NCI-H1092 (cell line): Measurements from ENCODE around the gene GJA5.

Source experiments
- DNase-seq: peaks from one replicate; lab custom pipeline; 2025; lab: John Stamatoyannopoulos, UW

Gene GJA5

DNA sequence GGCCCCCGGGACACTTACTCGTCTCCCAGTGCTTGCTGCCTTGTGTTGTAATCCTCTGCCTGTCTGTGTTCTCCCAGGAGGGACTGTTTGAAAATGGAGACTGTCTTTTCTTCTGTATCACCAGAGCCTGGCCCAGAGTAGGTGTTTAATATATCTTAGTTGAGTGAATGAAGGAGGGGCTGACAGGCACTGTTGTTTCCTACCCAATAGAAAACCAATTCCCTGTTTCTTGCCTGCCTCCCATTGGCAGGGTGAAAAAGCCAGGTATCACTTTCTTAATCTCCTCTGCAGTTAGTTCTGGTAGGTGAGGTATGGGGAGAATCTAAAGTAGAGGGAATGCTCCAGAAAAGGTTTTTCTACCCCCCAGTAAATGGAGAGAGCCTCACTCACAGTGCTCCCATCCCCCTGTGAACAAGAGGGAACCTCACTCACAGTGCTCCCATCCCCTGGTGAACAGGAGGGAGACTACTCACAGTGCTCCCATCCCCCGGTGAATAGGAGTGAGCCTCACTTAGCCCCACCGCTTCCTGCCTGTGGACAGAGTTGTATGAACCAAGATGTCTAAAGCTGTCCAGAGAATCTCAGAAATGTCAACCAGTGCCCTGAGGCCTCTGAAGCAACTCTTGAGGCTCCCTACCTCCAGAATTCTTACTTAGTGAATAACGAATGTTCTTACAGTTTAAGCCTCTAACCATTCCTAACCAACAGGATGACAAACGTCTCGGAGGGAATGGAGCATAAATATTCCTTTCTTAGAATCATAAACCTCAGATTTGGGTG, at the start of gene GJA5:
GJA5 (minus strand) TSS at position 122 of the 780 bp plus-strand sequence. CDS start 1,364 bp downstream, outside the sequence.
- no peak for DNase-seq

DNA sequence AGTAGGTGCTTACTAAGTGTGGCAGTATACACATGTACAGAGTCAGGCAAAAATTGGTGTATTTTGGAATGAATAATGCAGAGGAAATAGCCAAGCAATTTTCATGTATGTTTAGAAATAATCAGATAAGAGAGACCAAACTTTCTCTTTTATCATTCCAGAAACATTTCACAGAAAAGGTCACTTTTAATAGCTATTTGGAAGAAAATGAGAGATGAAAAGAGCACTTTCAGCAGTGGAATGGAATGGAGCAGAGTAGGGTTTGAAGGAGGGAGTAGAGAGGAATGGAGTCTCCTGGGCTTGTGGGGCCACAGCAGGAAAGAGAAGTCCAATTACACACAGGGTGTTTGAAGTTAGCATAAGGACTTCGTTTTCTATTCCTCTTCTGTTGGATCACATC, 48.8 kb upstream of the GJA5 start:
- no peak for DNase-seq

DNA sequence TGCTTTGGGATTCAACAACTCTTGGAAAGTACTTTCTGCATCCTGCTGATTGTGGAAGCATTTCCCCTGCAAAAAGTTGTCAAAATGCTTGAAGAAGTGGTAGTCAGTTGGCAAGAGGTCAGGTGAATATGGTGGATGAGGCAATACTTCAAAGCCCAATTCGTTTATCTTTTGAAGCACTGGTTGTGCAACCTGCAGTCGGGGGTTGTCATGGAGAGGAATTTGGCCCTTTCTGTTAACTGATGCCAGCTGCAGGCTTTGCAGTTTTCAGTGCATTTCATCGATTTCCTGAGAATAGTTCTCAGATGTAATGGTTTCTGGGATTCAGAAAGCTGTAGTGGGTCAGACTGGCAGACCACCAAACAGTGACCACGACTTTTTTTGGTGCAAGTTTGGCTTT, 47.6 kb upstream of the GJA5 start:
- DNase-seq = no peak

DNA sequence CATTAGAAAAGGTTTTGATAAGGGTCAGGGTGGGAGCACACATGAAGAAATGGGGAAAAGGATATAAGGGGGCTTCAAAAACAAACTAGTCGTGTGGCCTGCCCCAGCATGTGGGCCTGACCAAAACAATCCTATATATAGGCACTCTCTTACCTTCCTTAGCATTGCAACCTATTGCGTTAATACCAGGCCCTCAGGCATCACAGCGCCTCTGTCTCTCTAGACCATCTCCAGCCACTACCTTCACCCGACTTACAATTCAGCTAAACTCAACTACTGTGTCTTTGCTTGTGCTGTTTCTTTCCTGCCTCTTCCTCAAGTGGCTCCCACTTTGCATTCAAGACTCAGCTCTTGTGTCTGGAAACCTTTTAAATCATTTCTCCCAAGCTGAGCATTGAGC, 47.0 kb upstream of the GJA5 start:
- DNase-seq = no peak

DNA sequence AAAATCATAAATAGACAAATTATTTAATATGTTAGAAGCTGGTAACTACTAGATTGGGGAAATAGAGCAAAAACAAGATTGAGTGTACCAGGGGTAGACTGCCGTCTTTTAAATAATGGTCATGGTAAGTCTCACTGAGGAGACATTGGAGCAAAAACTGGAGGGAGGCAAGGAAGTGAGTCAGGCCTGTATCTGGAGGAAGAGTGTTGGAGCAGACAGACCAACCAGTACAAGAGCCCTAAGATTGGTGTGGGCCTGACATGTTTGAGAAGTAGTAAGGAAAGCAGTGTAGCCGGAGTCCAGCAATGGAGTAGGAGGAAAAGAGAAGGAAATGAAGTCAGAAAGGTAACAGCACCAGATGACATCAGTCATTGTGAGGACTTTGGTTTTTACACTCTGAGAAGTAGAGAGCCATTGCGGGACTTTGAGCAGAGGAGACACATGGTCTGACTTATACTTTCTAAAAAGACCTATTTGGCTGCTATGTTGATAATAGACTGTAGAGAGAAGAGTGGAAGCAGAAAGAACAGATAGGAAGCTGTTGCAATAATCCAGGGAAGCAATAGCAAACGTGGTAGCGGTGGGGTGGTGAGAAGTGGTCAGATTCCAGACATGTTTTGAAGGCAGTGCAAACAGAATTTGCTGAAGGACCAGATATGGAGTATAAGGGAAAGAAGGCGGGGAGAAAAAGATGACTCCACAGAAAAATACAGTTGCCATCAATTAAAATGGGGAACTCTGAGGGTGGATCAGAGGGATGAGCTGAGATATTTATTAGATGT, 44.7 kb upstream of the GJA5 start:
- no peak for DNase-seq

DNA sequence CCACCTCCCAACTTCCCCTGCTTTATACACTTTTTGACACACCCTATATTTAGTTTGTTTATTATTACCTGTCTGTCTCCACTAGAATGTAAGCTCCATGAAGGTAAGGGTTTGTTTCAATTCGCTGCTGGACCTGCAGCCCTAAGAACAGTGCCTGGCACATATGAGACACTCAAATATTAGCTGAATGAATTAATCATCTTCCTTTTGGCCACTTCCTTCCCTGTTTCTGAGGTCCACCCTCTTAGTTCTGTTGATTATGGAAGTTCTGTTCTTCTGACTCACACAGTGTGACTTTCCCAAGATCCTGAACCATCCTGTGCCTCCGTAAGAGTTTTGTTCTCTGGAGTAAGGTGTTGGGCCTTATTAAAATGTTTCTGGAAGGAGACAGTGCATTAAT, 40.4 kb upstream of the GJA5 start:
- DNase-seq = no peak

DNA sequence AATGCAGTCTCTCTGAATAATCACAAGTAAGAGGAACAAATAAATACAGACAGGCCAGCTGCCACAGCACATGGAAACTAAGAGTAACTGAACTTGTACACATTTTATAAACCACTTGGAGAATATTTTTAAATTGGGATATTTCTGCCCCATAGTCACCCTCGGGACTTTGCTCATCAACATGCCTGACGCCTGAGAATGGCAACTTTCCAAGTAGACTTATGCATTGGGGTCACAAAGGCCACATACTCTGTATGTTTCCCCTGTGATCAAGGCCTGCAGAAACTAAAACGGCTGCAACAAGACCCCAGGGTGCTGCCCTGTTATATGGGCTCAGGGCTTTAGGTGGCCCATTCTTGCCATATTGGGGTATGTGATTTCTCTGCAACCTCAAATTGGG, 38.3 kb upstream of the GJA5 start:
- no peak for DNase-seq

DNA sequence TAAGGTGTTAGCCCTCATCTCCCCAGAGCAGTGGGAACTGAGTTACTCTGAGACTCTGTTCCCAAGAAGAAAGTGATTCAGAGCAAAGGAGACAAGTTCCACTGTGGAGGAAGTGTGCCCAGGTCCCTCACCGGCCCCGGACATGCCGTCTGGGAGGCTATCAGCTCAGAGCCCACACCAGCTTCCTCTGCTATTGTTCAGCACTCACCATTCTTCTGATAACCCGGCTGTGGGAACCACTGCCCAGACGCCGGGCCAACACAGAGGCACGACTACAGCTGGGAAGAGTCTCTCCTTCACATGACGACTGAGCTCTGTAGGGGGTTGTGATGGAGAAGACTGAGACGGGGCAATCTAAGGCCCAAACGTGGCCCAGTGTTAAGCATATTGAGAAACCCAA, 34.2 kb upstream of the GJA5 start:
- no peak for DNase-seq

DNA sequence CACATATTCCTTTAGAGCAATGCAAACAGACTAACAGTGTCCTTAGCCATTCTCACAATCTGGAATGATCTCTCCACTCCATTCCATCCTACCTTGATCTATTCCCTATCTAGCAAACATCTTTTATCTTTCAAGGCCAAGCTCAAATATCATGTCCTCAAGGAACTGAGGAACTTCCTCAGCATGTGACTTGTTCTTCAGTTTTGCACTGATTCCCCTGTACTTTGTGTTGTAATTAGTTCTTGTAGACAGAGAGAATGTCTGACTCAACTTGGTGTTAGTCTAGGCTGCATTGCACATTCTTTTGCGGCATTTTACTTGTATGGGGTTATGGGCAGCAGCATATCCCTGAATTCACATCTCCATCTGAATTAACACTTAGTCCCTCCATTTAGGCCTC, 31.5 kb upstream of the GJA5 start:
- DNase-seq = no peak

DNA sequence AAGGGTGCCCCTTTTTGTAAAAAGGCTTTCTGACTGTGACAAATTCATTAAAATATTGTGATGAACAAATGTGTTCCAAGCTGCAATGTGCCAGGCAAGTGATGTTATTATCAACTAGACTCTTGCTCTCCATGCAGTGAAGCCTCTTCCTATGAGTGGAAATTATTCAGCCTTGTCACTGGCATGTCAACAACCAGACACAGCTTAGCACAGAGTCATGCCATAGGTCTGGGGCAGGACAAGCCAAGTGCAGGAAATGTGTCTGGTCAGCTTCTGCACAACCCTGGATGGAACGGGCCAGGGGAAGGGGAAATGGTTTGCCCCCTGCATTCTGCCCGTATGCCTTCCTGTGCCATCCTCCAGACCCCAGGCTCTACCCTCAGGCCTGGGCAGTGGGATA, 27.4 kb upstream of the GJA5 start:
- no peak for DNase-seq

DNA sequence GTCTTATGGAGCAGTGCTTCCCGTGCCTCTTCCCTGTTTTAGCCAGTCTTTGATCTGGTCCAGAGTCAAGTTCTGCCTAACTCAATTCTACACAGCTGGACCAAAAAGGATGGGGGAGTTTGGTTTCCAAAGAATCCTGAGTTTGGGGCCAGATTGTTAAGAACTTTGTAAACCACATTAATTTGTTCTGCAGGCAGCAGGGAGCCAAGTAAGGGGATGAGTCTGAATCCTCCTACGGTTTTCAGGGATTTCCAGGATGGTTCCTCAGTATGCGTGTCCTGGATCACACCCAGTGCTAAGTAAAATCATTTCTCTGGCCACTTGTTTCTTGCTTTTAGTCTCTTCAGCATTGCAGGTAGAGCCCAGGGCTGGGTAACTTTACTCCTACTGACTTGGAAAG, 26.1 kb upstream of the GJA5 start:
- DNase-seq = no peak

DNA sequence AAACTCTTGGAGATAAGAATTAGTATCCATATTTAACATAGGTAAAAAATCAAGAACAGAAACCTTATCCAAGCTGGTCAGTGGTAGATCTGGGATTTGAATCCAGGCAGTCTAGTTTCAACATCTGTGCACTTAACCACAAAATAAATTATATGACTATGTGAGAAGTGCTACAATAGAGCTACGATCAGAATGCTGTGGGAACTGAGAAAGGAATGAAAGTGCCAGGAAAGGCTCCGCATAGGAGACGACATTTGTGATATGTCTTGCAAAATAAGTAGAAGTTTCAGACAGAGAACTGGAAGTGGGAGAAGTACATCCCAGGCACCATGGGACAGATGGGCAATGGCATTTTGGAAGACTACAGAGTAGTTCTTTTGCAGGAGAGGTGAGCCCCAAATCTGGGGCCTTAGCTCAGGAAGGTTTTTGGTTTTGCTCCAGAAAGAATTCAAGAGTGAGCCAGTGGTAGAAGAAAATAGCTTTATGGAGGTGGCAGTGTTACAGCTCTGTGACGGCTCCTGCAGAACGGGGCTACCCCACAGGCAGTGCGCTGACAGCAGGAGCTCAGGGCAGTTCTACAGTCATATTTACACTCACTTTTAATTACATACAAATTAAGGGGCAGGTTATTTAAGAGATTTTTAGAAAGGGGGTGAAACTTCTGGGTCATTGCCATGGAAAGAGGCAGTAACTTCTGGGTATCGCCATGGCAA, 25.5 kb upstream of the GJA5 start:
- DNase-seq = no peak

DNA sequence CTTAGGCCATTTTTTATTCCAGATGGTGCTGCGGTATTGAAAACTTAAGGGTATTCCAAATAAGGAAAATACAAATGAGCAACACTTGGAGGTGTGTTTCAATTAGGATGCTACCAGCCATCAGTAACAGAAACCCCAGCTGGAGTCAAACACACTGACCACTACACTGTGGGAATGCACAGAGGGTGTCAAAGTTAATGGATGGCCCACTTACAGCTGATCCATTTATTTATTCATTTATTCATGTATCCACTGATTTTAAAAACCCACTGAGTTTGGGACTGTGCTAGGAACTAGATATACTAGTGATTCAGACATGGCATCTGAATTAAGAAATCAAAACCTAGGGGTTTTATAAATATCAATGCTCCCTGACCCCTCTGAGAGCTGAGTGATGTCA, 24.5 kb upstream of the GJA5 start:
- no peak for DNase-seq

DNA sequence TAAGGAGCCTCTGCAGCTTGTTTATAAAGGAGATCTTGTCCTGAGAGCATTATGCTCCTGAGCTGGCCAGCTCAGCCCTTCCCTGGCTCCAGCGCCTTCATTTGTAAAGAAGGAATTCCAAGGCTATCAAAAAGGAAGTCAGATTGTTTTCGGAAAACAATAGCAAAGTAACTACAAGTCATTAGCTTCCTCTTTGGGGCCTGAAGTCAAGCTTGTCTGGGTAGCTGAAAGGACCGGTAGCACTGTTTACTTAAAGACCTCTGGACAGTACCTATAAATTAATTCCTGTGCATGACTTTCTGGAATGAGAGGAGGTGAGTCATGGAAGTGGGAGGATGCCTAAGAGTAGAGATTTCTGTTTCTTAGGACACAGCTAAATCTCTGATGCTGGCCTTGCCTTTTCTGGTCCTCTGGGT, 20.7 kb upstream of the GJA5 start:
- DNase-seq = no peak

DNA sequence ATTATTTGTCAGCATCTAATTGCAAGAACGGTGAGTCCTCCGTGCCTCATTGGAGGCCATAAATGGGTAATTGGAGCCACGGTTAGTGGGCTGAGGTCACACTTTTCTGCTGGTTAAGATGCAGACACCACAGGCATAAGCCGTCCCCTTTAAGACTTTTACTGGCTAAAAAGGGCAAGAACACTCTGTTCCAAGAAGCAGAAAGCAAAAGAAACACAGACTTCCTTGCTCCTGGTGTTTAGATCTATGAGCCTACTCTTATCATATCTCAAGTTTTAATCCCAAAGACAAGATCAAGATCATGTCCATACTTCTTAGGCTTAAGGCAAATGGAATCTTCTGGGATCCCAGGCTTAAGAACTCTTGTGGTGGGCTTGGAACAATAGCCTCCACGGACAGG, 17.3 kb upstream of the GJA5 start:
- DNase-seq = no peak

DNA sequence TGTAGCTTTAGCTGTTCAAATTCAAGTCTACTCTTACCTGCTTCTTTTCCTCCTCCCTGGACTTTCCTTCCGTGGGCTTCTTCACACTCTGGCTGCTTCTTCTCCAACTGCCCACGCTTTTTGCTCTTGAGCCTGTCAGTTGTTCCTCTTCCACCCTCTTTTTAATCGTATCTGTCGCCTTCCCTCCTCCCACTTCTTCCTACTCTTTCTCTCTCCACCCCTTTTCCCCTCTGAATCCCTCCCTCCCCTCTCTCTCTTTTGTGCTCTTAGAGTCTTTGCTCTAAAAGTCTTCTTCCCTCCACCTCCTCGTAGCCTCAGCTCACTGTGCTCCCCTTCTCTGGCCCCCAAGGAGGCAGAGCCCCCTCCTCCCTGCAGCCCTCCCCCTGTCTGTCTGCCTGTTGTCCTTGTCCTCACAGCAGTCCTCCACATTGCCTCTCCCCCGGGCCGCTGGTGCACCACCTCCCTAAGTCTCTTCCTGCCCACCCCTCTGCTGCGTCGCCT, 12.9 kb upstream of the GJA5 start:
- DNase-seq = no peak

DNA sequence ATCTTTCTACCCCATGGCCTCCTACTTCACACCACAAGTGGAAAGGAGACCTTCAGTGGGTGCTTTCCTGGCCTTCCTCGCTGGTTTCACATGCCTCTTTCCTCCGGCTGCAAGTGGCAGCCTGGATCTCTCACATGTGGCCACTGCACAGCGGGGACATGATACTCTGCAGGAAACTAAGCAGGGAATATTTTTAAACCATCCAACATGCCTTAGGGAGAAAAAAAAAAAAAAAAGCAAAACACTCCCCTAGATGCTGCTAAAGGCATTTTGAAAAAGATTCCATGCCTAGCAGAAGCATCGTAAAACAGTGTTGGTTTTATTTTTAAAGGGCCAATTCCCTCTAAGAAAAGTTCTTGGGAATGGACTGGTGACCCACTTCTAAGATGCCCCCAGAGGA, 12.2 kb upstream of the GJA5 start:
- no peak for DNase-seq

DNA sequence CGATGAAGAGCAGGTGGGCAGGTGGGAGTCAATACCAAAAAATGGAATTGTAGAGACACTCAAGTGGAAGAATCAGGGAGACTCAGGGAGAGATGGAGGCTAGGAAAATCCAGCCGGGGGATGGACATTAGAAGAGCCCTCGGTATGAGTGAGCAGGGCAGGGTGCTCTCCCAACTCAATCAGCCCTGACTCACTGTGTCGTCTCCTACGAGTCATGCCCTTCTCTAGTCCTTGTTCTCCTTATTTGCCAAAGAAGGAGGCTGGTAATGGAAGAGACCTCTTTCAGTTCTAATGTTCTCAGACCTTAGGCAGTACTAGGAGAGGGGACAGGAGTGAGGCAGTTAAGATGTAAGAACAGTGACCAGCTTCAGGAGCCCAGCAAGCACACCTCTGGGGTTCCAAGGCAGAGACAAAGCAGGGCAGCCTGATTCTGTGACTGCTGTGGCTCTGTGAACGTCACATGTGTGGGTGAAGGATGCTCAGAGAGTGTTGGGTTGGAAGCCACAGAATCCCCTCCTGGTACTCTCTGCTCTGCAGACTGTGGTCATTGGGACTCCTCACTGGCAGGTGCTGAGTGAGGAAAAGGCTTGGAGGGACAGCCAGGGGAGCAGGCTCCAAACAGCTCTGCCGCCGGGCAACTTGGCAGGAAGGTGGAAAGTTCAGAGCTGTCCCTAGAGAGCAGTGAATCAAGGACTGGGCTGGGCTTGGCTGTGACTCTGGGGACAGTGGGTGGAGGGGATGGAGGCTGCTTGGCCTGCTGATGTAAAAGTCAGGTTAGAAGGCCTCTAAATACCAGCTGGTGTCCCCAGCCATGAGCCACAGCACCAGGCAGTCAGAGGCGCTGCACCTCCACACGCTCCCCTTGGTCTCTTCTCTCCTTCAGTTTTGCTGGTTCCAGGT, 11.1 kb upstream of the GJA5 start:
- DNase-seq = no peak

DNA sequence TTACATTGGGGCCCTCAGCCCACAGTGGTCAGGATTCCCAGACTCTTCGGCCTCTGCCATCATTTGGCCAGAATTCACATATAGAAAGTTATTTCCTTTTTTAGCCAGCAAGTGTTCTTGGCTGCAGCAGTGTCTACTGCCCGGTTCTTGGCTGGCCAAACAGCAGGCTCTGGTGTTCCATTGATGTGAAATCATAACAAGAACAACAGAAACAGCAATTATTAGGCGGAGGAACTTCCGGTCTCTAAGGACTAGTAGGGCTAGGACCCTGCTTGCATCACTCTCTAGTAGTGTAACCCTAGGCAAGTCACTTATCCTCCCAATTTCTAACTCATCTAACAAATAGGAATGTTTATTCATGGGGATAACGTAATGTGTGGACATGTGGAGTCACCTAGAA, 8.7 kb upstream of the GJA5 start:
- no peak for DNase-seq

DNA sequence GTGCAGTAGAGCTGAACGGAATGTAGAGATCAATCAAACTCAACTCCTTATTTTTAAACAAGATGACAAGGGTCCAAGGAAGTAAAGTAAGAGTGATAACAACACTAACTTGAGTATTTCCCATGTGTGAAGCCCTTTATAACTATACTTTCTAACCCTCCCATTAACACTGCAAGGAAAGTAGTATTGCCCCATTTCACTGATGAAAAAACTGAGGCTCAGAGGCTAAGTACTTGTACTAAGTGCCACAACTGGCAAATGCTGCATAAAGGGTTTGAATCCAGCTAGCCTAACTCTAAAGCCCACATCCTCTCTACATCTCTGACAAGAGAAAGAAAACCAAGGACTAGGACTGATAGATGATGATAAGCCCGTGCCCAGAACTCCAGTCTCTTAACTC, 8.2 kb upstream of the GJA5 start:
- no peak for DNase-seq

DNA sequence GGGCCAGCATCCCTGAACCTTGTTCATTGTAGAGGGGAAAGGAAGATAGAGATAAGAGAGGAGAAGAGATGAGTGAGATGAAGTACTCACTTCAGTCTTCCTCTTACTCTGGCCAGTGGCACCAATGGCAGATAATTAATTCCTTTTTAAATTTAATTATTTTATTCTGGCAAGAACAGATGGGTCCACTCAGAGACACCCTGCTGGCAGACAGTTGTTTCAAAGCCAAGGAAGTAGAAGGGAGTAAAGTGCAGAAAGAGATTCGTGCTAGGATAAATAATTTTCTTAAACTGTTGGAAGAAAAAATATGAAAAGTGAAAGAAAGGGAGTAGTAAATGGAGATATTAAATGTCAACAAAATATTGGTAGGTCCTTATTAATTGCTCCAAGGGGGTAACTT, 7.7 kb upstream of the GJA5 start:
- DNase-seq = no peak
